Measurements from ENCODE around the gene ZNF606.

Gene ZNF606

DNA sequence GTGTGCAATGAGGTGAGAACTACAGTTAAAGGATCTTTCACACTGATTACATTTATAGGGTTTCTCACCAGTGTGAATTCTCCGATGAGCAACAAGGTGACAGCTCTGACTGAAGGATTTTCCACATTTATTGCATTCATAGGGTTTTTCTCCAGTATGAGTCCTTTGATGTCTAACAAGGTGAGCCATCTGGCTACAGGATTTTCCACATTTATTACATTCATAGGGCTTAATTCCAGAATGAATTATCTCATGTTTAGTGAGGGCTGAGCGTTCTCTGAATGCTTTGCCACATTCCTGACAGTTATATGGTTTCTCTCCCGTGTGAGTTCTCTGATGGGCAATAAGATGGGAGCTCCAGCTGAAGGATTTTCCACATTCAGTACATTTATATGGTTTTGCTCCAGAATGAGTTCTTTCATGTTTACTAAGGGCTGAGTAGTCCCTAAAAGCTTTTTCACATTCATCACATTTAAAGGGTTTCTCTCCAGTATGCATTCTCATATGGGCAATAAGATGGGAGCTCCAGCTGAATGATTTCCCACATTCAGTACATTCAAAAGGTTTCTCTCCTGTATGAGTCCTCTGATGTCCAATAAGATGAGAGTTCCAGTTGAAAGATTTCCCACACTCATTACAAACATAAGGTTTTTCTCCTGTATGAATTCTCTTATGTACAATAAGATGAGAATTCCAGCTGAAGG lies 23.9 kb downstream of the ZNF606 start:
- Histone ChIP-seq H3K4me1 (ENCODE audit: insufficient read depth, poor library complexity, severe bottlenecking) (no peaks in the 10 kb centered on the region), H3K27me3 (ENCODE audit: insufficient read depth, poor library complexity, severe bottlenecking) (no peaks in the 10 kb centered on the region), H3K36me3 (ENCODE audit: low read depth) (peaks cover 52% of the 10 kb centered on the region), H3K9me3 (ENCODE audit: severe bottlenecking) (peaks cover 56% of the 10 kb centered on the region), H3K27ac (ENCODE audit: poor library complexity, severe bottlenecking) (no peak overlapping the region), H3K4me3 (ENCODE audit: severe bottlenecking) (no peak overlapping the region)
- TF ChIP-seq, protein P1, sequence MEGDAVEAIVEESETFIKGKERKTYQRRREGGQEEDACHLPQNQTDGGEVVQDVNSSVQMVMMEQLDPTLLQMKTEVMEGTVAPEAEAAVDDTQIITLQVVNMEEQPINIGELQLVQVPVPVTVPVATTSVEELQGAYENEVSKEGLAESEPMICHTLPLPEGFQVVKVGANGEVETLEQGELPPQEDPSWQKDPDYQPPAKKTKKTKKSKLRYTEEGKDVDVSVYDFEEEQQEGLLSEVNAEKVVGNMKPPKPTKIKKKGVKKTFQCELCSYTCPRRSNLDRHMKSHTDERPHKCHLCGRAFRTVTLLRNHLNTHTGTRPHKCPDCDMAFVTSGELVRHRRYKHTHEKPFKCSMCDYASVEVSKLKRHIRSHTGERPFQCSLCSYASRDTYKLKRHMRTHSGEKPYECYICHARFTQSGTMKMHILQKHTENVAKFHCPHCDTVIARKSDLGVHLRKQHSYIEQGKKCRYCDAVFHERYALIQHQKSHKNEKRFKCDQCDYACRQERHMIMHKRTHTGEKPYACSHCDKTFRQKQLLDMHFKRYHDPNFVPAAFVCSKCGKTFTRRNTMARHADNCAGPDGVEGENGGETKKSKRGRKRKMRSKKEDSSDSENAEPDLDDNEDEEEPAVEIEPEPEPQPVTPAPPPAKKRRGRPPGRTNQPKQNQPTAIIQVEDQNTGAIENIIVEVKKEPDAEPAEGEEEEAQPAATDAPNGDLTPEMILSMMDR (IDR thresholded peaks at IDR 0.05; ENCODE audit: poor library complexity, severe bottlenecking) = no peak
- ATAC-seq (ENCODE audit: low read depth) (no peak), DNase-seq (ENCODE audit: low spot score) (no peak)

DNA sequence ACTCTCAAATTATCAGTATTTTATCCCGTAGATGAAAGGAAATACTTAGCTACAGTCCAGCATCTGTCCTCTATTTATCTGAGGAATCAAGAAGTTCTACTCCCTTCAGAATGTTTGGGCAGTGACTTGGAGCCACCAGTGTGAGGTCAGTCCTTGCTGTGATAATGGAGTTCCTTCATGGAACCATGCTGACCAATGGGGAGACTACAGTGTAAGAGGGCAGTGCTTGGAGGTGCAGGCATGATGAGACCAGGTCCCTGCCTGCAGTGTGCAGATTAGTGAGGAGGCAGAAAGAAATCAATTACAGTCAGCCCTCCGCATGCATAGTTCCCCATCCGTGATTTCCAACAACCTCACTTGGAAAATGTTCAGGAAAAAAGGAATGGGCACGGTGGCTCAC lies 28.2 kb downstream of the ZNF606 start, which contains the start of gene C19orf18:
Gene C19orf18, minus strand, starts transcription at position 101 of the 400 bp plus-strand sequence. CDS start 102 bp downstream, outside the sequence.
- H3K27me3 ChIP-seq (ENCODE audit: insufficient read depth, poor library complexity, severe bottlenecking) = no peaks in the 10 kb centered on the region
- H3K4me1 ChIP-seq (ENCODE audit: insufficient read depth, poor library complexity, severe bottlenecking) = no peaks in the 10 kb centered on the region
- H3K27ac ChIP-seq (ENCODE audit: poor library complexity, severe bottlenecking) = no peak within 1 kb of the TSS
- TF ChIP-seq, protein P1 (IDR thresholded peaks at IDR 0.05; ENCODE audit: poor library complexity, severe bottlenecking) = no peak
- ATAC-seq (ENCODE audit: low read depth) (no peak), DNase-seq (ENCODE audit: low spot score) (no peak)
- no peak within 1 kb of the TSS for H3K4me3 ChIP-seq (ENCODE audit: severe bottlenecking)
- peaks cover 34% of the 10 kb centered on the region for H3K9me3 ChIP-seq (ENCODE audit: severe bottlenecking)
- H3K36me3 ChIP-seq (ENCODE audit: low read depth) = peaks cover 18% of the 10 kb centered on the region

DNA sequence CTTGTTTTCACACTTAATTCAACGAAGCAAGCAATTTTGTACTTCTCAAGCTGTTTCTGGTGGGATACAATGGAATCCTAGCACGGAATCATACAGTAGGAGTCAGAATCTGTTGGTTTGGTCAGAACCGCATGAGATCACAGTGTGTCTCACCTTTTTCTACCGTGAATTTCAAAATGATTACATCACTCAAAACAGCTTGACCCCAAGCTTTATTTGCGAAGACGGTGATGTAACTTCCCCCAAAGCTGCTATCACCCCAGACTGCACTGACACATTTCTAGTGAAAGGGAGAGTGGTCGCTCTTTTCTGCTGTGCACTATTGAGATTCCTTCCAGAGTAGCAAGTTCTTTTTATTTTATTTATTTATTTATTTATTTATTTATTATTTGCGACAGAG lies 37.9 kb downstream of the ZNF606 start:
- DNase-seq (ENCODE audit: low spot score) (no peak), ATAC-seq (ENCODE audit: low read depth) (no peak)
- no peaks in the 10 kb centered on the region for H3K27me3 ChIP-seq (ENCODE audit: insufficient read depth, poor library complexity, severe bottlenecking)
- H3K27ac ChIP-seq (ENCODE audit: poor library complexity, severe bottlenecking) = no peak overlapping the region
- peaks cover 6% of the 10 kb centered on the region for H3K9me3 ChIP-seq (ENCODE audit: severe bottlenecking)
- TF ChIP-seq, protein P1 (IDR thresholded peaks at IDR 0.05; ENCODE audit: poor library complexity, severe bottlenecking) = no peak
- H3K4me3 ChIP-seq (ENCODE audit: severe bottlenecking) = no peak overlapping the region
- H3K36me3 ChIP-seq (ENCODE audit: low read depth) = no peaks in the 10 kb centered on the region
- H3K4me1 ChIP-seq (ENCODE audit: insufficient read depth, poor library complexity, severe bottlenecking) = no peaks in the 10 kb centered on the region

DNA sequence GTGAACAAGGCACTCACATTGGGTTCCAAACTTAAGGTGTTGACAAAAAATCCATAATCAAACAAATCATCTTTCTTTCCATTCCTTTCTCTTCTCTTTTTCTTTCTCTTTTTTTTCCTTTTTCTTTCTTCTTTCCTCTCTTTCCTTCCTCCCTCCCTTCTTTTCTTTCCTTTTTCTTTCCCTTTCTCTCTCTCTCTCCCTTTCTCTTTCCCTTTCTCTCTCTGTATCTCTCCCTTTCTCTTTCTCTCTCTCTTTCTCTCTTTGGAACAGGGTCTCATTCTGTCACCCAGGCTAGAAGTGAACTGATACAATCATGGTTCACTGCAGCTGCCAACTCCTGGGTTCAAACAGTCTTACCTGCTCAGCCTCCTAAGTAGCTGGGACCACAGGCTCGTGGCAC lies 40.8 kb downstream of the ZNF606 start:
- H3K27ac ChIP-seq (ENCODE audit: poor library complexity, severe bottlenecking) = no peak overlapping the region
- peaks cover 6% of the 10 kb centered on the region for H3K9me3 ChIP-seq (ENCODE audit: severe bottlenecking)
- H3K4me1 ChIP-seq (ENCODE audit: insufficient read depth, poor library complexity, severe bottlenecking) = no peaks in the 10 kb centered on the region
- H3K27me3 ChIP-seq (ENCODE audit: insufficient read depth, poor library complexity, severe bottlenecking) = no peaks in the 10 kb centered on the region
- TF ChIP-seq, protein P1 (IDR thresholded peaks at IDR 0.05; ENCODE audit: poor library complexity, severe bottlenecking) = no peak
- ATAC-seq (ENCODE audit: low read depth) (no peak), DNase-seq (ENCODE audit: low spot score) (no peak)
- H3K4me3 ChIP-seq (ENCODE audit: severe bottlenecking) = no peak overlapping the region
- no peaks in the 10 kb centered on the region for H3K36me3 ChIP-seq (ENCODE audit: low read depth)

DNA sequence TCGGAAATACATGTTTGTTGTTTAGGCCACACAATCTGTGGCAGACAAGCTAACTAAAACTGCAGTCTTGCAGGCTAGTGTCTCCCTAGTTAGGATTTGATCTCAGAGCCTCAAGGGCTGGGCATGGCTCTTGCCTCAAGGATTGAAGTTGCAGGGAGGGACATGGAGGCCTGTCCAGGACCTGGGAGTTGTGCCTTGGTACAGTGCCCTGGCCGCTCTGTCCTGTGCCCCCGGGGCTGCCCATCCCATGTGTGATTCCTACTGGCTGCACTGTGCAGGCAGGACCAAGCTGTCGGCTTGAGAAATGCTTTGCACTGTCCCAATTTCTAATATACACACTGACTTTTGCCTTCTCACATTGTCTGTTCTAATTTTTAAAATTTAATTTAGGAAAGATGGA lies 47.6 kb downstream of the ZNF606 start:
- DNase-seq (ENCODE audit: low spot score) (no peak), ATAC-seq (ENCODE audit: low read depth) (no peak)
- Histone ChIP-seq H3K27me3 (ENCODE audit: insufficient read depth, poor library complexity, severe bottlenecking) (no peaks in the 10 kb centered on the region), H3K4me3 (ENCODE audit: severe bottlenecking) (no peak overlapping the region), H3K4me1 (ENCODE audit: insufficient read depth, poor library complexity, severe bottlenecking) (no peaks in the 10 kb centered on the region), H3K36me3 (ENCODE audit: low read depth) (no peaks in the 10 kb centered on the region), H3K27ac (ENCODE audit: poor library complexity, severe bottlenecking) (no peak overlapping the region), H3K9me3 (ENCODE audit: severe bottlenecking) (peaks cover 3% of the 10 kb centered on the region)
- TF ChIP-seq, protein P1 (IDR thresholded peaks at IDR 0.05; ENCODE audit: poor library complexity, severe bottlenecking) = no peak

All from RWPE2 (cell line).